Cardiac fibroblast (primary cell): ENCODE measurements around the gene CTF1.

Experiments
- DNase-seq, 2 donors: peaks; one replicate each; pipeline versions ENCODE4 v3.0.0 to v3.0.0-alpha.2; 2010; ENCODE audit warnings: low read depth in 2 of 2
- H3K4me3 ChIP-seq, 2 donors: replicated peaks in 1 of 2; 1 replicate in 1 of 2; 2 replicates in 1 of 2; pipeline ENCODE4 v1.5.1; 2011; ENCODE audit warnings: low read depth in 2 of 2, low read length in 2 of 2, mild to moderate bottlenecking in 2 of 2, moderate library complexity in 1 of 2
- TF ChIP-seq, protein P1 (sequence below): IDR thresholded peaks from one replicate; pipeline ENCODE4 v1.5.1; 2011; ENCODE audit warnings: low read depth, mild to moderate bottlenecking, low read length, inconsistent platforms

The CTF1 gene

DNA sequence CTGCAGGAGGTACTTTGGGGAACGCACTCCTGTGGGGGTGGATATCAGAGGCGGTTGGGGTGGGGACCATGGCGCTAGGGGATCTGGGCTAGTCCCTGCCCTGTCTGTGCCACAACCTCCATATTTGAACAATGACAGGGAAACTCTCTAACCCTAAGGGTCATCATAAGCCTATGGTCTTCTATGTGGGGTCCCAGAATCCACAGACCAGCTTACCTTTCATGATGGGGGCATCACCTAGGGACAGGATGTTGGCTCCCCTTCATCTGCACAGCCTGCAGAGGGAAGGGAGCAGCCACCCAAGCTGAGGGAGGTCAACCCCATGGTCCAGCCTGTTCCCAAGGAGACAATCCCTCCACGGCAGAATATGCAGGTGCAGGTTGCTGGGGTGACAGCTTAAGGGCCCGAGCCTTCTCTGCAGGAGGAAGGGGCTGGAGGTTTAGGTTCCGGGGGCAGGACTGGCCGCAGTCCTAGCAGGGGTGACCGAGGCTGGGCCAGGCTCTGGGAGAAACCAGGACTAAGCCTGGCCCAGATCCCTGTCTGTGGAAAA, 54.2 kb downstream of the CTF1 start:
- TF ChIP-seq, protein P1, sequence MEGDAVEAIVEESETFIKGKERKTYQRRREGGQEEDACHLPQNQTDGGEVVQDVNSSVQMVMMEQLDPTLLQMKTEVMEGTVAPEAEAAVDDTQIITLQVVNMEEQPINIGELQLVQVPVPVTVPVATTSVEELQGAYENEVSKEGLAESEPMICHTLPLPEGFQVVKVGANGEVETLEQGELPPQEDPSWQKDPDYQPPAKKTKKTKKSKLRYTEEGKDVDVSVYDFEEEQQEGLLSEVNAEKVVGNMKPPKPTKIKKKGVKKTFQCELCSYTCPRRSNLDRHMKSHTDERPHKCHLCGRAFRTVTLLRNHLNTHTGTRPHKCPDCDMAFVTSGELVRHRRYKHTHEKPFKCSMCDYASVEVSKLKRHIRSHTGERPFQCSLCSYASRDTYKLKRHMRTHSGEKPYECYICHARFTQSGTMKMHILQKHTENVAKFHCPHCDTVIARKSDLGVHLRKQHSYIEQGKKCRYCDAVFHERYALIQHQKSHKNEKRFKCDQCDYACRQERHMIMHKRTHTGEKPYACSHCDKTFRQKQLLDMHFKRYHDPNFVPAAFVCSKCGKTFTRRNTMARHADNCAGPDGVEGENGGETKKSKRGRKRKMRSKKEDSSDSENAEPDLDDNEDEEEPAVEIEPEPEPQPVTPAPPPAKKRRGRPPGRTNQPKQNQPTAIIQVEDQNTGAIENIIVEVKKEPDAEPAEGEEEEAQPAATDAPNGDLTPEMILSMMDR: no peak
- DNase-seq: no peak
- H3K4me3 ChIP-seq: peak overlapping the region; percentile 83 to 86

DNA sequence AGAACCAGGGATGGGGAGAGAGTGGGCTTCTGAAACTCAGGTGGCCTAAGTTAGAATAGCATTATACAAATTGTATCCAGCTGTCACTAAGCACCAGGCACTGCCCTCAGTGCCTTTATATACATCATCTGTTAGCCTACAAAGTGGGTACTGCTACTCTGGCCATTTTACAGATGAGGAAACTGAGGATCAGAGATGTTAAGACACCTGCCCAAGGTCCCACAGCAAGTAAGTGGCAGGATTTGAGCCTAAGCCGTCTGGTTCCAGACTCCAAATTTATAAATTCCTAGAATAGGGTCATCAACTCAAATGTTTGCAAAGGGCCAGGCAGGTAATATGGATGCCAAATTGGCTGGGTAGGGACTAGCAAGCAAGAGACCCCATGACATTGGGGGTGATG, 54.8 kb downstream of the CTF1 start:
- no peak for DNase-seq
- TF ChIP-seq, protein P1: no peak
- no peak overlapping the region for H3K4me3 ChIP-seq

DNA sequence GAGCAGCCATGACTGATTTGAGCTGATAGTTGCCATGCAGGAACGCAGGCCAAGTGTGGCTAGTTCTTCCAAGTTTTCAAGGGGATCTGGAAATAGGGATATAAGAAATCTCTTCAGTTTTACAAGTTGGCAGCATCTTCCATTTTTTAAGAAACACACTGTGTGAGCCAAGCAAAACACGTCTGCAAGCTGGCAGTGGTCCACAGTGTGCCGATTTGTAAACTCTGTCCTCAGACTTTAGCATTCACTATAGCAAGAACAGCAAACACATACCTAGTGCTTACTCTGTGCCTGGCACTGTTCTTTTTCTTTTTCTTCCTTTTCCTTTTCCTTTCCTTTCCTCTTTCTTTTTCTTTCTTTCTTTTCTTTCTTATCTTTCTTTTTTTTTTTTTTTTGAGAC, 55.3 kb downstream of the CTF1 start:
- TF ChIP-seq, protein P1: no peak
- peak; percentile 77 to 95 for DNase-seq
- no peak overlapping the region for H3K4me3 ChIP-seq

DNA sequence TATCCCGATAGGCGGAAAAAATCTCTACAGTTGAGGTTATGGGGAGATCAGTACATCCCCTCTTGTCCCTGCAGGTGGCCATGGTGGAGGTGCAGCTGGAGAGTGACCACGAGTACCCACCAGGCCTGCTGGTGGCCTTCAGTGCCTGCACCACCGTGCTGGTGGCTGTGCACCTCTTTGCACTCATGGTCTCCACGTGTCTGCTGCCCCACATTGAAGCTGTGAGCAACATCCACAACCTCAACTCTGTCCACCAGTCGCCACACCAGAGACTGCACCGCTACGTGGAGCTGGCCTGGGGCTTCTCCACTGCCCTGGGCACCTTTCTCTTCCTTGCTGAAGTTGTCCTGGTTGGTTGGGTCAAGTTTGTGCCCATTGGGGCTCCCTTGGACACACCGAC, 56.7 kb downstream of the CTF1 start:
- H3K4me3 ChIP-seq: no peak overlapping the region
- no peak for DNase-seq
- TF ChIP-seq, protein P1: no peak
